BE2C (cell line): ENCODE data around the gene PLCB4.

Experiments
- DNase-seq: peaks from one replicate; pipeline ENCODE4 v3.0.0-alpha.2; 2020
- H3K27me3 ChIP-seq: fragments of 250-450 bp; sonication (Bioruptor Pico); 2 replicates; pipeline ENCODE4 v1.5.1; 2020; ENCODE audit warnings: mild to moderate bottlenecking
- H3K36me3 ChIP-seq: fragments of 250-450 bp; sonication (Bioruptor Pico); 2 replicates; pipeline ENCODE4 v1.5.1; 2020; ENCODE audit warnings: mild to moderate bottlenecking
- H3K4me1 ChIP-seq: fragments of 250-450 bp; sonication (Bioruptor Pico); 2 replicates; pipeline ENCODE4 v1.5.1; 2020
- H3K4me3 ChIP-seq: 2 replicates; pipeline ENCODE4 v1.5.1; 2011; ENCODE audit warnings: low read depth, low read length
- H3K9me3 ChIP-seq: fragments of 250-450 bp; sonication (Bioruptor Pico); 2 replicates; pipeline ENCODE4 v1.5.1; 2020
- TF ChIP-seq, protein P1 (sequence below): IDR thresholded peaks from 2 replicates; pipeline ENCODE4 v1.5.1; 2012; ENCODE audit warnings: mild to moderate bottlenecking, low read depth, low read length

PLCB4 gene

DNA sequence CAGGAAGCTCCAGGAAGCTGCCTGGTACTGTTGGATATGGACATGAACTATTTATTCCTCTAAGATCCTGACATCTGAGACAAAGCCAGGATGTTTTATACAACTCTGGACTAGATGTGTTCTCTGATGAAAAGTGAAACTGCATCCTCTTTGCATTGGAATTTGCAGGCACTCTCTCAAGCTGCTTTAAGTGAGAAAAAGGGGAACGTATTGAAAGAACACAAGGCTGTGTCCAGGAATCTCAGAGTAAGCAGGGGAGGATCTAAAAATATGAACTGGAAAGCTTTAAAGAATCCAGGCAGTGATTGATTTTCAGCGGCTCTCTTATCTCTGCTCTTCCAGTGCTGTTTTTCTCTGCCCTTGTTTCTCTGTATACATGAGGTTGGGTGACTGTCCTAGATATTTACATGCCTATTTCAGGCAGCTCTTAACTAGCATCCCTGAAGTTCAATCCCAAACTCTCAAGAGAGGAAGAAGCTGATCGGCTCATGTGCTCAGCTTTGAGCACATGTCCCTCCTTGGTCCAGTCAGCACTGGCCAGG lies 193.8 kb downstream of the PLCB4 start:
- peaks cover 9% of the 10 kb centered on the region; the same call in 1 of the 2 replicates for H3K4me1 ChIP-seq
- H3K36me3 ChIP-seq = no peaks in the 10 kb centered on the region
- no peaks in the 10 kb centered on the region for H3K9me3 ChIP-seq
- DNase-seq = no peak
- TF ChIP-seq, protein P1, sequence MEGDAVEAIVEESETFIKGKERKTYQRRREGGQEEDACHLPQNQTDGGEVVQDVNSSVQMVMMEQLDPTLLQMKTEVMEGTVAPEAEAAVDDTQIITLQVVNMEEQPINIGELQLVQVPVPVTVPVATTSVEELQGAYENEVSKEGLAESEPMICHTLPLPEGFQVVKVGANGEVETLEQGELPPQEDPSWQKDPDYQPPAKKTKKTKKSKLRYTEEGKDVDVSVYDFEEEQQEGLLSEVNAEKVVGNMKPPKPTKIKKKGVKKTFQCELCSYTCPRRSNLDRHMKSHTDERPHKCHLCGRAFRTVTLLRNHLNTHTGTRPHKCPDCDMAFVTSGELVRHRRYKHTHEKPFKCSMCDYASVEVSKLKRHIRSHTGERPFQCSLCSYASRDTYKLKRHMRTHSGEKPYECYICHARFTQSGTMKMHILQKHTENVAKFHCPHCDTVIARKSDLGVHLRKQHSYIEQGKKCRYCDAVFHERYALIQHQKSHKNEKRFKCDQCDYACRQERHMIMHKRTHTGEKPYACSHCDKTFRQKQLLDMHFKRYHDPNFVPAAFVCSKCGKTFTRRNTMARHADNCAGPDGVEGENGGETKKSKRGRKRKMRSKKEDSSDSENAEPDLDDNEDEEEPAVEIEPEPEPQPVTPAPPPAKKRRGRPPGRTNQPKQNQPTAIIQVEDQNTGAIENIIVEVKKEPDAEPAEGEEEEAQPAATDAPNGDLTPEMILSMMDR = no peak
- H3K4me3 ChIP-seq = no peak overlapping the region
- H3K27me3 ChIP-seq = no peaks in the 10 kb centered on the region

DNA sequence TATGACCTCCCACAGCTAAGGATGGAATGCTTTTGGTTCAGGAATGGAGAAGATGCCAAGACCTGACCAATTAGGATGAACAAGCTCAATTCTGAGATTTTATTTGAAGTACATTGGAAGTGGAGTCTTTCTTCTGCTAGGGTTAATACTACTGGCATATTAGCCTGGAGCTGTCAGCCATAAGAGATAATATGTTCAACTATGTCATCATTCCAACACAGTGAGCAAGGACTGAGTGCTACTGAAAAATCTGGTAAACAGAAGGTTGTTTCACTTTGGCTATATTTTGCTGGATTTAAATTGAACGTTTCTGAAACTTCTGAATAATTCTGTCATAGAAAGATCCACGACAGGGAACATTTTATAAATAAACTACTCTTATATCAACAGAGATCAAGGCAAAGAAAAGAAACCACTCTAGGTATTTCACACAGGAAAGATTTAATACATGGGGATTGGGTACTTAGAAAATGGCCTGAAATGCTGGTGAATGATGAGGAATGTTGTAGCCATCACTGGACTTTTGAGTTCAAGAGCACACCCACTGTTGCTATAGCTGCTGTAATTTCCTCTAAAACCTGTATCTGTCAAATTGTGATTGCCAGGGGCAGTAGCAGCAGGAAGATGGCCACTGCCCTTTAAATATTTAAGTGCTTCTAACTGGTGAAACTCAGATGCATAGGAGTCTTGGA lies 200.5 kb downstream of the PLCB4 start:
- H3K36me3 ChIP-seq = no peaks in the 10 kb centered on the region
- H3K27me3 ChIP-seq = no peaks in the 10 kb centered on the region
- H3K9me3 ChIP-seq = no peaks in the 10 kb centered on the region
- H3K4me3 ChIP-seq = no peak overlapping the region
- TF ChIP-seq, protein P1 = no peak
- no peak for DNase-seq
- peaks cover 15% of the 10 kb centered on the region; the same call in 1 of the 2 replicates for H3K4me1 ChIP-seq

DNA sequence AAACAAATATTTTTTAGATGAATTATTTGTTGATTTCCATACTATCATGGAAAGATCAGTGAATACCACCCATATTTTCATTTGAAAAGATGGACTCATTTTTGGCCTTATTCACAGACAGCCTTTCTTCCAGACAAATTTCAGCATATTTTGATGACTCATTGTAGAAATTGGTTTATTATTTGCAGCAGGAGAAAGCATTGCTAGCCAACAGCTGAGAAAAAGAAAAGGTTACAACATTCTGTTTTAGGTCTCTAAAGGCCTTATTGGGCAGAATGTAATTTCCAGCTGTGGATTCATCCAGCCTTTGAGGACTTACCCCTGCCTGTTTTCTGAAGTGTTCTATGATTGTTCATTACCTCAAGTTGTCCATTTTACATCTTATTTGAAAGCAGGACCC lies 201.9 kb downstream of the PLCB4 start:
- Histone ChIP-seq H3K9me3 (no peaks in the 10 kb centered on the region), H3K27me3 (no peaks in the 10 kb centered on the region), H3K4me3 (no peak overlapping the region), H3K4me1 (peaks cover 15% of the 10 kb centered on the region; the same call in 1 of the 2 replicates), H3K36me3 (no peaks in the 10 kb centered on the region)
- TF ChIP-seq, protein P1 = no peak
- DNase-seq = no peak

DNA sequence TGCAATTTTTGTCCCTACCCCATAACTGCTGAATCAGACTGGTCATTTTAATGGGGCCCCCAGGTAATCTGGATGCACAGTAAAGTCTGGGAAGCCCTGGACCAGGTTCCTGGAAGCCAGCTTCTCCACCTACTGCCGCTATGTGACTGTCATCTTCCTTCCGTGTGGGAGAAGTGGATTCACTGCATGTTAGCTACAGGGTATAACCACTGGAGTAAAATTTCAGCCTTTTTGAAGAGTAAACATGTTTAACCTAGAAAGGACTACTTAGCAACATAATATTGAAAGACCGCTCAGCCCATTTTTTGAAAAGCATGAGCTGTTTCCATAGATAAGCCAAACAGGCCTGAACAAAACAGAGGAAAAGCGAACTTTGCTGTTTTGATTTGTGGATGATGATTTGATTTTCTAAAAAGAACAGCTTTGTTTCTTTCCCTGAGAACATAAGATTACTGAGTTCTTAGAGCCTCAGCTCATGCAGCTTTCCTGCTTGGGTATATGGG lies 208.1 kb downstream of the PLCB4 start:
- no peak for DNase-seq
- no peaks in the 10 kb centered on the region for H3K27me3 ChIP-seq

DNA sequence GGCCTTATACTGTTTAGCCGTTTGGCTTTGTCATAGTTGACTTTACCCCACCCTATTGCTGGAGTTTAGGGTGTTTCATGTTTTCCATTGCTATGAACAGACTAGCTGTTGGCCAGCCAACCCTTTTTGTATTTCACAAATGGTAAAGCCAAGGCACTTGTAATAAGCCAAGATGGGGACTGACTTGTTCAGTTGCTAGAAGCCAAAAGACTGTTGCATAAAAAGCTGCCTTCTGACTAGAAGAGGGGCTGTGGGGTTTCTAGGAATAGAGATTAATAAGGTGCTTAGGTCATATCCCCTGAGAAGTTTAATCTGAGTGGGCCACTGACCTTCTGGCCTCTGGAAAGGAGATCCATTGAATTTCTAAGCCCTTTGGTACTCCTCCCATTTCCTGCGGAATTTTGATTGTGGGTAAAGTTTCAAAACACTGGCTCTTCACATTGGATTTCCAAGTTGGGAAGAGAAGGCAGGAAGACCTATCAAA lies 211.1 kb downstream of the PLCB4 start:
- Histone ChIP-seq H3K4me1 (peaks cover 35% of the 10 kb centered on the region), H3K4me3 (no peak overlapping the region), H3K36me3 (no peaks in the 10 kb centered on the region), H3K9me3 (no peaks in the 10 kb centered on the region), H3K27me3 (no peaks in the 10 kb centered on the region)
- no peak for DNase-seq
- TF ChIP-seq, protein P1 = no peak

More for the DNA sequence above, 208.1 kb downstream of the PLCB4 start:
- no peak overlapping the region for H3K4me3 ChIP-seq
- H3K4me1 ChIP-seq = peaks cover 28% of the 10 kb centered on the region
- H3K9me3 ChIP-seq = no peaks in the 10 kb centered on the region
- TF ChIP-seq, protein P1 = no peak
- H3K36me3 ChIP-seq = no peaks in the 10 kb centered on the region

DNA sequence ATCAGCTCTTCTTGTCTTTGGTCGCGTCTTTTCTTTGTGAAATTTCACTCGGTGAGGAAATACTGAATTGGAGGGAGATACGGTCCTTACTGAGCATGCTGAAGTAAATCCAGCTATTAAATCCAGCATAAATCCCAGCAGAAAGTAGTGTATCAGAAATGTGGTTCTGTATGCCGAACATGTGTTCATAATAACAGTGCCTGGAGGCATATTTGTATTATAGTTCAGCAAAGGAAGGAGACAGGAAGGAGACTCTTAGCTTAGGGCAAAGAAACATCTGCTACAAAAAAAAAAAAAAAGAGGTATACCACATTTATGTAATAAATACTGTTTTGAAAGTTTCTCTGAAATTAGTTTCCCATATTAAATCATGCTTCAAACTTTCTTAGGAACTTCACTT lies 211.8 kb downstream of the PLCB4 start:
- H3K4me3 ChIP-seq = 0 out of 2 replicates have a peak overlapping the region, but pooled peaks have one; percentile 2
- DNase-seq = no peak

More for the DNA sequence above, 211.8 kb downstream of the PLCB4 start:
- Histone ChIP-seq H3K4me1 (peaks cover 41% of the 10 kb centered on the region), H3K27me3 (no peaks in the 10 kb centered on the region), H3K9me3 (no peaks in the 10 kb centered on the region), H3K36me3 (no peaks in the 10 kb centered on the region)
- TF ChIP-seq, protein P1 = no peak
